Ovary (tissue), 3 donors: ENCODE data around the gene MAP2K2.

ENCODE experiments used
- CTCF ChIP-seq, 3 donors: fragments of 450-650 bp in 2 of 3; fragments of 200-600 bp in 1 of 3; IDR thresholded peaks; one replicate each; pipeline versions ENCODE4 v1.5.1 to v1.8.0; 2016 to 2022; ENCODE audit warnings: antibody characterized with exemption in 3 of 3, mild to moderate bottlenecking in 1 of 3
- POLR2A ChIP-seq: fragments of 450-650 bp; IDR thresholded peaks from one replicate; pipeline ENCODE4 v1.6.1; 2017; ENCODE audit warnings: antibody characterized with exemption, mild to moderate bottlenecking, moderate library complexity
- donor health status: DM: no; HTN: no; CAD: no.

- TF ChIP-seq CTCF (IDR thresholded peaks at IDR 0.05) (no peak), POLR2A (no peak)
These were observed 81.7 kb downstream of the MAP2K2 start for GRCh38 chr19:4042064-4042730.
